ENCODE measurements around the gene ZPBP. TPM values are rescaled to one million over a fixed set of nuclear protein-coding genes. Genes with fewer than 3 reads are reported as not detected.

Gene ZPBP
- total and polyA plus RNA-seq, 2 experiments from 2014 or later = not detected

DNA sequence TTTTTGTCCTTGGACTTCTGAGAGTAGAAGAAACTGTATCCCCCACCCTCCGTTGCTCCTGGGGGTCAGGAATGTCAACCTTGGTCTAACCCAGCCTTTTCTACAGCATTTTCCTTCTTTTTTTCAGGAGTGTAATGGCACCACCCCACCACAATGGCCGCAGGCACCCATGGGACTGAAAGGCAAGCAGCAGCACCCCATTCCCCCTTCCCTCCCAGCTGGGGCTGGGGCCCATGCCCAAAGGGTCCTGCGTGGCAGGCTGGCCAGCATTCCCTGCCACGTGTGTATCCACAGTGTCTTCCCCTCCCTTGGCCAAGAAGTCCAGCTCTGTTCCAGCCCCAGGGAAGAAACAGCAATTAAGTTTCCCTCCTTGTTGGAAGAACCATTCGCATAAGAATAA lies 106.9 kb downstream of the ZPBP start:
- Histone ChIP-seq H3K27ac (no peak overlapping the region), H3K4me3 (no peak overlapping the region), H3K9me3 (ENCODE audit: low read depth) (no peaks in the 10 kb centered on the region), H3K79me2 (no peaks in the 10 kb centered on the region), H3K36me3 (replicated peaks; ENCODE audit: insufficient read depth, low read depth) (no peaks in the 10 kb centered on the region), H3K9me2 (replicated peaks; ENCODE audit: insufficient read depth) (no peaks in the 10 kb centered on the region), H3K4me2 (no peak overlapping the region), H2AFZ (no peak overlapping the region), H3K27me3 (no peaks in the 10 kb centered on the region), H3K4me1 (ENCODE audit: insufficient read depth) (no peaks in the 10 kb centered on the region), H4K20me1 (ENCODE audit: insufficient read depth, poor library complexity, severe bottlenecking) (no peaks in the 10 kb centered on the region)
- TF ChIP-seq EZH2 (IDR thresholded peaks at IDR 0.05; ENCODE audit: borderline replicate concordance) (no peak), CTCF (IDR thresholded peaks at IDR 0.05; ENCODE audit: poor library complexity) (no peak), EZH2phosphoT487 (IDR thresholded peaks at IDR 0.05; ENCODE audit: low read depth, severe bottlenecking, unreplicated experiment) (no peak)
- 81% methylated on average over 5 of the region's 5 CpGs for WGBS (ENCODE audit: low lambda C conversion rate, missing lambda C conversion rate)
- DNase-seq (ENCODE audit: low spot score) = no peak

GRCh38 chr7:49980465-49980864 lies 112.6 kb downstream of the ZPBP start:
- H3K4me1 ChIP-seq (ENCODE audit: insufficient read depth) = no peaks in the 10 kb centered on the region
- H2AFZ ChIP-seq = no peak overlapping the region
- no peak overlapping the region for H3K4me3 ChIP-seq
- WGBS (ENCODE audit: low lambda C conversion rate, missing lambda C conversion rate) = 88% methylated on average over 9 of the region's 9 CpGs
- no peaks in the 10 kb centered on the region for H3K79me2 ChIP-seq
- no peaks in the 10 kb centered on the region for H3K9me3 ChIP-seq (ENCODE audit: low read depth)
- H3K27me3 ChIP-seq = no peaks in the 10 kb centered on the region
- no peaks in the 10 kb centered on the region for H3K9me2 ChIP-seq (replicated peaks; ENCODE audit: insufficient read depth)
- no peak for DNase-seq (ENCODE audit: low spot score)
- H3K27ac ChIP-seq = no peak overlapping the region
- no peaks in the 10 kb centered on the region for H4K20me1 ChIP-seq (ENCODE audit: insufficient read depth, poor library complexity, severe bottlenecking)
- H3K36me3 ChIP-seq (replicated peaks; ENCODE audit: insufficient read depth, low read depth) = no peaks in the 10 kb centered on the region
- no peak overlapping the region for H3K4me2 ChIP-seq
- TF ChIP-seq CTCF (IDR thresholded peaks at IDR 0.05; ENCODE audit: poor library complexity) = no peak
- TF ChIP-seq EZH2phosphoT487 (IDR thresholded peaks at IDR 0.05; ENCODE audit: low read depth, severe bottlenecking, unreplicated experiment) = no peak

DNA sequence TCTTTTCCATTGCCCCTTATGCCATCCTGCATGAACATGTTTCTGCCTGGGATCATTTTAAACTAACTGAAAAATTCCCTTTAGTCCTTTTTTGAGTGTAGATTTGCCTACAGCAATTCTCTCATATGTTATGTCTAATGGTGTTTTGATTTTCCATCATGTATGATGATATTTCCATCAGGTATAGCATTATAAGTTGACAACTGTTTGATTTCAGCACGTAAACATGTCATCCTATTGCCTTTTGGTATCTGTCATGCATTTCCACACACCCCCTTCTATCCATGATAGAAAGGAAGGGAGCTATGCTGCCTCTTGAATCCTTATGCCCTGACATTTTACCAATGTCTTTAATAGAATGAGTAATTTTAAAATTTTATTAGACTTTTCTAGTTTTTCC lies 116.8 kb downstream of the ZPBP start:
- Histone ChIP-seq H3K4me3 (no peak overlapping the region), H3K4me2 (no peak overlapping the region), H3K9me3 (ENCODE audit: low read depth) (no peaks in the 10 kb centered on the region), H3K27me3 (no peaks in the 10 kb centered on the region), H2AFZ (no peak overlapping the region), H4K20me1 (ENCODE audit: insufficient read depth, poor library complexity, severe bottlenecking) (no peaks in the 10 kb centered on the region), H3K9me2 (replicated peaks; ENCODE audit: insufficient read depth) (no peaks in the 10 kb centered on the region), H3K4me1 (ENCODE audit: insufficient read depth) (no peaks in the 10 kb centered on the region), H3K36me3 (replicated peaks; ENCODE audit: insufficient read depth, low read depth) (no peaks in the 10 kb centered on the region), H3K27ac (no peak overlapping the region), H3K79me2 (no peaks in the 10 kb centered on the region)
- TF ChIP-seq EZH2phosphoT487 (IDR thresholded peaks at IDR 0.05; ENCODE audit: low read depth, severe bottlenecking, unreplicated experiment) = no peak
- TF ChIP-seq EZH2 (IDR thresholded peaks at IDR 0.05; ENCODE audit: borderline replicate concordance) = no peak
- TF ChIP-seq CTCF (IDR thresholded peaks at IDR 0.05; ENCODE audit: poor library complexity) = no peak
- WGBS (ENCODE audit: low lambda C conversion rate, missing lambda C conversion rate) = 69% methylated on average over 1 of the region's 1 CpG
- no peak for DNase-seq (ENCODE audit: low spot score)

- DNase-seq (ENCODE audit: low spot score) = no peak
- WGBS (ENCODE audit: low lambda C conversion rate, missing lambda C conversion rate) = 85% methylated on average over 1 of the region's 1 CpG
- Histone ChIP-seq H3K36me3 (replicated peaks; ENCODE audit: insufficient read depth, low read depth) (no peaks in the 10 kb centered on the region), H3K9me3 (ENCODE audit: low read depth) (no peaks in the 10 kb centered on the region), H2AFZ (no peak overlapping the region), H3K9me2 (replicated peaks; ENCODE audit: insufficient read depth) (no peaks in the 10 kb centered on the region), H3K79me2 (no peaks in the 10 kb centered on the region), H4K20me1 (ENCODE audit: insufficient read depth, poor library complexity, severe bottlenecking) (no peaks in the 10 kb centered on the region), H3K27me3 (no peaks in the 10 kb centered on the region), H3K4me2 (no peak overlapping the region), H3K27ac (no peak overlapping the region), H3K4me1 (ENCODE audit: insufficient read depth) (no peaks in the 10 kb centered on the region), H3K4me3 (no peak overlapping the region)
- no peak for TF ChIP-seq EZH2 (IDR thresholded peaks at IDR 0.05; ENCODE audit: borderline replicate concordance)
- TF ChIP-seq CTCF (IDR thresholded peaks at IDR 0.05; ENCODE audit: poor library complexity) = no peak
- TF ChIP-seq EZH2phosphoT487 (IDR thresholded peaks at IDR 0.05; ENCODE audit: low read depth, severe bottlenecking, unreplicated experiment) = no peak
Measured at GRCh38 chr7:49974035-49974434, 119.0 kb downstream of the ZPBP start.

All from hepatocyte (in vitro differentiated cells).